Mesendoderm (in vitro differentiated cells): ENCODE data around the gene PPP1R3A.
"Not testable (repeated sequence)": the region's sequence is repeated elsewhere in the genome, so short reads cannot be mapped to it uniquely, and the experiment has no call there.

ENCODE experiments used
- DNase-seq: peaks from one replicate; pipeline ENCODE4 v3.0.0; 2013
- H2AK5ac ChIP-seq: 2 replicates; pipeline ENCODE4 v1.6.1; 2013; ENCODE audit warnings: low read length, inconsistent platforms
- H2BK120ac ChIP-seq: 2 replicates; pipeline ENCODE4 v1.6.1; 2013; ENCODE audit warnings: low read depth, mild to moderate bottlenecking, low read length, moderate library complexity, mixed read lengths
- H2BK15ac ChIP-seq: replicated peaks from 2 replicates; pipeline ENCODE4 v1.6.1; 2013; ENCODE audit warnings: low read depth, mild to moderate bottlenecking, moderate library complexity
- H2BK5ac ChIP-seq: 2 replicates; pipeline ENCODE4 v1.6.1; 2013; ENCODE audit warnings: low read length, inconsistent platforms
- H3K18ac ChIP-seq: 2 replicates; pipeline ENCODE4 v1.6.1; 2013; ENCODE audit warnings: mild to moderate bottlenecking, low read length, mixed read lengths
- H3K23ac ChIP-seq: one replicate; pipeline ENCODE4 v1.6.1; 2013; ENCODE audit warnings: low read length
- H3K27ac ChIP-seq: 2 replicates; pipeline ENCODE4 v1.5.1; 2013; ENCODE audit warnings: low read depth, mild to moderate bottlenecking, inconsistent platforms, low read length, moderate library complexity
- H3K27me3 ChIP-seq: 2 replicates; pipeline ENCODE4 v1.6.1; 2013; ENCODE audit warnings: low read length, control low read depth, mild to moderate bottlenecking, inconsistent platforms; ENCODE audit not compliant: insufficient read depth, poor library complexity
- H3K36me3 ChIP-seq: 2 replicates; pipeline ENCODE4 v1.6.1; 2013; ENCODE audit warnings: low read length, inconsistent platforms; ENCODE audit not compliant: control insufficient read depth, insufficient read depth
- H3K4ac ChIP-seq: one replicate; pipeline ENCODE4 v1.6.1; 2013; ENCODE audit warnings: low read depth, mild to moderate bottlenecking, low read length, moderate library complexity
- H3K4me1 ChIP-seq: 2 replicates; pipeline ENCODE4 v1.6.1; 2013; ENCODE audit warnings: low read depth, low read length, inconsistent platforms; ENCODE audit not compliant: control insufficient read depth
- H3K4me2 ChIP-seq: 2 replicates; pipeline ENCODE4 v1.6.1; 2013; ENCODE audit warnings: low read length
- H3K4me3 ChIP-seq: 2 replicates; pipeline ENCODE4 v1.5.1; 2013; ENCODE audit warnings: mild to moderate bottlenecking, low read length
- H3K56ac ChIP-seq: one replicate; pipeline ENCODE4 v1.6.1; 2013; ENCODE audit warnings: low read length
- H3K79me1 ChIP-seq: 2 replicates; pipeline ENCODE4 v1.6.1; 2013; ENCODE audit warnings: low read length, inconsistent platforms
- H3K79me2 ChIP-seq: 2 replicates; pipeline ENCODE4 v1.6.1; 2013; ENCODE audit warnings: mild to moderate bottlenecking, low read length; ENCODE audit not compliant: control insufficient read depth, insufficient read depth
- H3K9ac ChIP-seq: 2 replicates; pipeline ENCODE4 v1.6.1; 2013; ENCODE audit warnings: low read length, inconsistent platforms
- H4K5ac ChIP-seq: one replicate; pipeline ENCODE4 v1.6.1; 2013; ENCODE audit warnings: low read length
- H4K8ac ChIP-seq: one replicate; pipeline ENCODE4 v1.6.1; 2013; ENCODE audit warnings: low read depth, mild to moderate bottlenecking, control low read depth, low read length, moderate library complexity
- WGBS: extraction: QIAGEN DNeasy Blood & Tissue Kit; methylation state at CpG from one replicate; pipeline ENCODE4 v1.1.7; 2013; ENCODE audit warnings: low lambda C conversion rate, missing lambda C conversion rate; ENCODE audit not compliant: insufficient coverage; ENCODE audit errors: extremely low coverage; 5-methylcytosine and 5-hydroxymethylcytosine counted together

PPP1R3A gene

GRCh38 chr7:113945018-113945938 is 26.5 kb upstream of the PPP1R3A start:
- Histone ChIP-seq H4K5ac (no peak overlapping the region), H3K4me3 (no peak overlapping the region), H3K23ac (no peak overlapping the region), H2AK5ac (no peak overlapping the region), H3K56ac (no peak overlapping the region), H3K36me3 (no peaks in the 10 kb centered on the region), H3K4me1 (no peaks in the 10 kb centered on the region), H3K27me3 (no peaks in the 10 kb centered on the region), H3K4me2 (no peak overlapping the region), H3K27ac (no peak overlapping the region), H2BK15ac (no peak overlapping the region), H2BK5ac (no peak overlapping the region), H2BK120ac (no peak overlapping the region), H3K18ac (no peak overlapping the region), H3K79me2 (no peaks in the 10 kb centered on the region), H3K79me1 (no peaks in the 10 kb centered on the region), H3K4ac (no peak overlapping the region), H3K9ac (no peak overlapping the region), H4K8ac (no peak overlapping the region)
- no CpG with 5 or more reads among the region's 3 CpGs for WGBS
- no peak for DNase-seq

GRCh38 chr7:113936982-113937381 is 18.2 kb upstream of the PPP1R3A start:
- no peak overlapping the region for H2BK120ac ChIP-seq
- H3K18ac ChIP-seq, result no peak overlapping the region
- no peak overlapping the region for H3K27ac ChIP-seq
- no peak overlapping the region for H4K5ac ChIP-seq
- H2AK5ac ChIP-seq, result no peak overlapping the region
- no peak overlapping the region for H3K23ac ChIP-seq
- no peak for DNase-seq
- H4K8ac ChIP-seq, result no peak overlapping the region
- H2BK5ac ChIP-seq, result no peak overlapping the region
- no CpG with 5 or more reads among the region's 2 CpGs for WGBS
- no peak overlapping the region for H3K4me3 ChIP-seq
- no peak overlapping the region for H3K4ac ChIP-seq
- no peak overlapping the region for H3K56ac ChIP-seq
- no peak overlapping the region for H3K4me2 ChIP-seq
- no peak overlapping the region for H3K9ac ChIP-seq
- no peaks in the 10 kb centered on the region for H3K36me3 ChIP-seq
- no peak overlapping the region for H2BK15ac ChIP-seq
- H3K79me2 ChIP-seq, result no peaks in the 10 kb centered on the region
- no peaks in the 10 kb centered on the region for H3K4me1 ChIP-seq
- H3K79me1 ChIP-seq, result no peaks in the 10 kb centered on the region
- H3K27me3 ChIP-seq, result no peaks in the 10 kb centered on the region

GRCh38 chr7:113936535-113936934 is 17.7 kb upstream of the PPP1R3A start:
- Histone ChIP-seq H3K9ac (no peak overlapping the region), H3K79me1 (no peaks in the 10 kb centered on the region), H4K5ac (no peak overlapping the region), H3K23ac (no peak overlapping the region), H3K4me3 (no peak overlapping the region), H3K4me1 (no peaks in the 10 kb centered on the region), H3K4ac (no peak overlapping the region), H3K4me2 (no peak overlapping the region), H3K79me2 (no peaks in the 10 kb centered on the region), H2BK5ac (no peak overlapping the region), H3K27me3 (no peaks in the 10 kb centered on the region), H3K27ac (no peak overlapping the region), H3K36me3 (no peaks in the 10 kb centered on the region), H2BK120ac (no peak overlapping the region), H4K8ac (no peak overlapping the region), H3K56ac (no peak overlapping the region), H2AK5ac (no peak overlapping the region), H3K18ac (no peak overlapping the region), H2BK15ac (no peak overlapping the region)
- no CpG with 5 or more reads among the region's 3 CpGs for WGBS
- no peak for DNase-seq

GRCh38 chr7:113929389-113929788 is 10.6 kb upstream of the PPP1R3A start:
- H3K4me2 ChIP-seq, H2BK15ac ChIP-seq, H3K79me2 ChIP-seq, H3K56ac ChIP-seq, DNase-seq, H3K18ac ChIP-seq, H3K79me1 ChIP-seq, H3K36me3 ChIP-seq, H3K4me3 ChIP-seq, H2BK5ac ChIP-seq, H3K23ac ChIP-seq, H3K27ac ChIP-seq, H4K5ac ChIP-seq, H3K9ac ChIP-seq, H2BK120ac ChIP-seq, H3K27me3 ChIP-seq, H2AK5ac ChIP-seq, H3K4ac ChIP-seq, H4K8ac ChIP-seq, H3K4me1 ChIP-seq: not testable (repeated sequence)
- WGBS, result no CpG with 5 or more reads among the region's 3 CpGs

- no peak overlapping the region for H3K27ac ChIP-seq
- H3K4me3 ChIP-seq, result no peak overlapping the region
- no peak overlapping the region for H3K4me2 ChIP-seq
- H3K36me3 ChIP-seq, result no peaks in the 10 kb centered on the region
- H3K18ac ChIP-seq, result no peak overlapping the region
- no peak overlapping the region for H4K5ac ChIP-seq
- no peak for DNase-seq
- WGBS, result no CpG with 5 or more reads among the region's 1 CpG
- H3K4ac ChIP-seq, result no peak overlapping the region
- H4K8ac ChIP-seq, result no peak overlapping the region
- no peak overlapping the region for H2BK120ac ChIP-seq
- no peak overlapping the region for H2AK5ac ChIP-seq
- H3K79me2 ChIP-seq, result no peaks in the 10 kb centered on the region
- H3K23ac ChIP-seq, result no peak overlapping the region
- no peak overlapping the region for H2BK5ac ChIP-seq
- H3K27me3 ChIP-seq, result no peaks in the 10 kb centered on the region
- H2BK15ac ChIP-seq, result no peak overlapping the region
- no peaks in the 10 kb centered on the region for H3K4me1 ChIP-seq
- no peaks in the 10 kb centered on the region for H3K79me1 ChIP-seq
- no peak overlapping the region for H3K9ac ChIP-seq
- H3K56ac ChIP-seq, result no peak overlapping the region
Measured at GRCh38 chr7:113928112-113928511, 9.3 kb upstream of the PPP1R3A start.

- Histone ChIP-seq H3K18ac (no peak overlapping the region), H3K4me1 (no peaks in the 10 kb centered on the region), H3K4me2 (no peak overlapping the region), H2BK5ac (no peak overlapping the region), H3K27me3 (no peaks in the 10 kb centered on the region), H3K79me2 (no peaks in the 10 kb centered on the region), H2AK5ac (no peak overlapping the region), H3K36me3 (no peaks in the 10 kb centered on the region), H3K56ac (no peak overlapping the region), H3K23ac (no peak overlapping the region), H3K9ac (no peak overlapping the region), H3K79me1 (no peaks in the 10 kb centered on the region), H3K4ac (no peak overlapping the region), H3K4me3 (no peak overlapping the region), H3K27ac (no peak overlapping the region), H2BK120ac (no peak overlapping the region), H2BK15ac (no peak overlapping the region), H4K8ac (no peak overlapping the region), H4K5ac (no peak overlapping the region)
- WGBS, result no CpG with 5 or more reads among the region's 4 CpGs
- no peak for DNase-seq
Measured at GRCh38 chr7:113922049-113922448, 3.2 kb upstream of the PPP1R3A start.
